Ishikawa (cell line): ENCODE results near the gene VTI1B.

Source experiments
- CEBPB ChIP-seq: IDR thresholded peaks from 2 replicates; pipeline ENCODE4 v1.6.1; 2012
- EP300 ChIP-seq: IDR thresholded peaks from 2 replicates; pipeline ENCODE4 v1.6.1; 2012; ENCODE audit warnings: borderline replicate concordance
- MAX ChIP-seq: IDR thresholded peaks from 2 replicates; pipeline ENCODE4 v1.6.1; 2012
- NFIC ChIP-seq: IDR thresholded peaks from 2 replicates; pipeline ENCODE4 v1.6.1; 2012
- RAD21 ChIP-seq: IDR thresholded peaks from 2 replicates; pipeline ENCODE4 v1.6.1; 2012; ENCODE audit warnings: low read depth
- REST ChIP-seq: IDR thresholded peaks from 2 replicates; pipeline ENCODE4 v1.6.1; 2012; ENCODE audit warnings: low read depth, mild to moderate bottlenecking
- TEAD4 ChIP-seq: IDR thresholded peaks from 2 replicates; pipeline ENCODE4 v1.6.1; 2012
- USF1 ChIP-seq: IDR thresholded peaks from 2 replicates; pipeline ENCODE4 v1.6.1; 2012
- YY1 ChIP-seq: IDR thresholded peaks from 2 replicates; pipeline ENCODE4 v1.6.1; 2012; ENCODE audit warnings: low read depth
- ZBTB7A ChIP-seq: IDR thresholded peaks from 2 replicates; pipeline ENCODE4 v1.6.1; 2012; ENCODE audit warnings: low read depth

- TF ChIP-seq CEBPB: no peak
- no peak for TF ChIP-seq USF1
- TF ChIP-seq EP300: no peak
- TF ChIP-seq NFIC: no peak
- no peak for TF ChIP-seq REST
- TF ChIP-seq ZBTB7A: no peak
- TF ChIP-seq YY1: no peak
- no peak for TF ChIP-seq TEAD4
- TF ChIP-seq RAD21: no peak
- TF ChIP-seq MAX: no peak
Observed at GRCh38 chr14:67638642-67639041, 35.8 kb downstream of the VTI1B start.
